ENCODE data around the gene RGS1.

RGS1 gene

DNA sequence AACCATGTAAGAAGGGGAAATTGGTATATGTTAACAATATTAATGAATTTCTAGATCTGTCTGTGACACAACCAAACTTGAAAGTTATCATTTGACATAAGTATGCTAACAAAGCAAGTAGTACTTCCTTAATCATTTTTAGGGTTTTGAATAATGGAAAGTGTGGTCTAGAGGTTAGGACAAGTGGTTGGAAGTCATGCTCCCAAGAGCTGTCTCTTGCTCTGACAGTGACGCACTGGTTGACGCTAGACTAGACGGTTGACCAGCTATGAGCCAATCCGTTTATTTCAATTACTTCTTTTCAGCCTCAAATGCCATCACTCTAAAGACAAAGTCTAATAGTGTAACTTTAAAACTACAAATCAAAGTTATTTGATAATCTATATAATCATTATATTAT, 20.7 kb upstream of the RGS1 start:
- no peak for DNase-seq

DNA sequence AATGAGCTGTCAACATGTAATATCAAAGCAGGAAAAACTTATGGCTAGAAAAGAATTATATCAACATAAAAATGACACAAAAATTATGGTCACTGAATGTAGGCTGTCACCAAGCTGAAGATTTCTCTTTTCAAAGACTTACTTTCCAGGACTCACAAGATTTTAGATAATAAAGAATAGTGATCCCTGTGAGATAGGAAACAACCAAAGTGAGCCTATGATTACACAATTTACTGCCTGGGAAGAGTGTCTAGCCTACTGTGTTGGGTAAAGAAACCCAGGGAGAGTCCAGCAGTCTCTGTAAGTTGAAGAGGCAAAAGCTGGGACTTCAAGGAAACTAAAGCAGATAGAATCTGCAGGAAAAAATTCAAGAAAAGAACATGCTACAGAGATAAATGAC, 20.2 kb upstream of the RGS1 start:
- no peak for DNase-seq

DNA sequence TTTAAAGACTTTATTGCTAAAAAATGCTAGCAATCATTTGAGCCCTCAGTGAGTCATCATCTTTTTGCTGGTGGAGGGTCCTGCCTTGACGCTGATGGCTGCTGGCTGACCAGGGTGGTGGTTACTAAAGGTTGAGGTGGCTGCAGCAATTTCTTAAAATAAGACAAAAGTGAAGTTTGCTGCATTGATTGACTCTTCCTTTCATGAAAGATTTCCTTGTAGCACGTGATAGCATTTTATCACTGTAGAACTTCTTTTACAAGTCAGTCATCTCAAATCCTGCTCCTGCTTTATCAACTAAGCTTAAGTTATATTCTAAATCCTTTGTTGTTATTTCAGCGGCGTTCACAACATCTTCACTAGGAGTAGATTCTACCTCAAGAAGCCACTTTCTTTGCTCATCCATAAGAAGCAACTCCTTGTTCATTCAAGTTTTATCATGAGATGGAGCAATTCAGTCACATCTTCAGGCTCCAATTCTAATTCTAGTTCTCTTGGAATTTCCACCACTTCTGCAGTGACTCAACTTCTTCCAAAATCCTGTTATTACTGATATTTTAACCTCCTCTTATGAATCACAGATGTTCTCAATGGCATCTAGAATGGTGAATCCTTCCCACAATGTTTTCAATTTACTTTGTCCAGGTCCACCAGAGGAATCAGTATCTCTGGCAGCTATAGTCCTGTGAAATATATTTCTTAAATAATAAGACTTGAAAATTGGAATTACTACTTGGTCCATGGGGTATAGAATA, 17.6 kb upstream of the RGS1 start:
- DNase-seq: no peak

DNA sequence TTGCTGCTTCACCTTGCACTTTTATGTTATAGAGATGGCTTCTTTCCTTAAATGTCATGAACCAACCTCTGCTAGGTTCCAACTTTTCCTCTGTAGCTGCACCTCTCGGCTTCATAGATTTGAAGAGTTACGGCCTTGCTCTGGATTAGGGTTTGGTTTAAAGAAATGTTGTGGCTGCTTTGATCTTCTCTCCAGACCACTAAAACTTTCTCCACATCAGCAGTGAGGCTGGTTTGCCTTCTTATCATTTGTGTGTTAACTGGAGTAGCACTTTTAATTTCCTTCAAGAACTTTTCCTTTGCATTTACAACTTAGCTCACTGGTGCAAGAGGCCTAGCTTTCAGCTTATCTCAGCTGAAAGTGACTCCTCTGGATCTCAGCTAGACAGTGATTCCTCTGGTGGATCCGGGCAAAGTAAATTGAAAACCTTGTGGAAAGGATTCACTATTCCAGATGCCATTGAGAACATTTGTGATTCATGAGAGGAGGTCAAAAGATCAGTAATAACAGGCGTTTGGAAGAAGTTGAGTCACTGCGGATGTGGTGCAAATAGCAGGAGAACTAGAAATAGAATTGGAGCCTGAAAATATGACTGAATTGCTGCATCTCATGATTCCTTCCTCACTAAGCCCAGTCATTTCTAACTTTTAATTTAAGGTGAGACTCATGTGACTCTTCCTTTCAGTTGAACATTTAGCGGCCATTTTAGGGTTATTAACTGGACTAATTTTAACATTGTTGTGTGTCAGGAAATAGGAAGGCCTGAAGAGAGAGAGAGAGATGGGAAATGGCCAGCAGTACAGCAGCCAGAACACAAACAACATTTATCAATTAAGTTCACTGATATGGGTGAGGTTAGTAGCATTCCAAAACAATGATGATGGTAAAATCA, 16.2 kb upstream of the RGS1 start:
- peak; percentile 92 for DNase-seq

DNA sequence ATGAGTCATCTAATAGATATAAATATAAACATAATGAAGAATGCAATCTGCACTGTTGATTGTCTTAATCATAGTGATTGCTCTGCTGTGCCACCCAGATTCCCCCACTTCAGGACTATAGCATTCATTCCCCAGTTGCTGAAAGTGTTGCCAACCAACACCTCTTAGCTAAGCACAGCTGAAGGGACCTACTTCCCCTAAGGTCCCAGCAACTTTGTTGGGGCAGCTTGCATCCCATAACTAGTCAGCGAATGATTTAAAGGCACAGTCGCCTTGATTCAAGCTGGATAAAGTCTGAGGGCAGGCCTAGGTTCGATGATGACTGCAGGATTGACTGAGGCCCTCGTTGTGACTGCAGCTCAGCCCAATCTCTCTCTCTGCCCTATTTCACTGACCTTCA, 14.3 kb upstream of the RGS1 start:
- DNase-seq: no peak

DNA sequence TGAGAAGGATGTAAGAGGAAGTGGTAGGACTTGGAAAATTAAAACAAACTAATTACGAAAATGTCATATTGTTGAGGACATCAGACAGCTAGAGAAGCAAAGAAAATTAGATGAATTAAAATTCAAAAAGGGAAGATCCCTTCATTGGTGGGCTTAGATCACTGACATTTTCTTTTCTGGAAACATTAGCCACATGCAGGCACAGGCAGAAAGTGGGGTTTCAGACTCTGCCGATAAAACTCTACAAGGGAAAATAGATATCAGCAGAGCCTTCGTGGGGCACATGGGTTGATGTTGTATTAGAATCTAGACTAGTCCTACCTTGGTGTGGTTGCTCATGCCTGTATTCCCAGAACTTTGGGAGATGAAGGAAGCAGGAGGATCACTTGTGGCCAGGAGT, 12.4 kb upstream of the RGS1 start:
- DNase-seq: no peak

DNA sequence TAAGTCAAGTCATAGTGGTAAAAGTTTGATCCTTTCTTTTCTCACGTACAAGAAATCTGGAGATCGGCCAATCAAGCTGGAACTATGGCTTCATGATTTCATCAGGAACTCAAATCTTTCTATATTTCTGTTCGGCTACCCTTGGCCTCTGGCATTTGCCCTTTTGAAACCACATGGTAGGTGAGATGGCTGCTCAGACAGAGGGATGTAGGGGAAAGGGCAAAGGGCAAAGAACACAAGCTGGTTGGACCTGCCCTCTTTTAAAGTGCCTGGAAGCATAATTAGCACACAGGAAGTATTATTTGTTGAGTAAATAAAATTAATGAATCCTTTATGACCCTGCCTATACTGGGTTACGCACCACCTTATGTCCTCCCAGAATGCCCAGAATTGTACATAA, 11.5 kb upstream of the RGS1 start:
- DNase-seq: no peak

DNA sequence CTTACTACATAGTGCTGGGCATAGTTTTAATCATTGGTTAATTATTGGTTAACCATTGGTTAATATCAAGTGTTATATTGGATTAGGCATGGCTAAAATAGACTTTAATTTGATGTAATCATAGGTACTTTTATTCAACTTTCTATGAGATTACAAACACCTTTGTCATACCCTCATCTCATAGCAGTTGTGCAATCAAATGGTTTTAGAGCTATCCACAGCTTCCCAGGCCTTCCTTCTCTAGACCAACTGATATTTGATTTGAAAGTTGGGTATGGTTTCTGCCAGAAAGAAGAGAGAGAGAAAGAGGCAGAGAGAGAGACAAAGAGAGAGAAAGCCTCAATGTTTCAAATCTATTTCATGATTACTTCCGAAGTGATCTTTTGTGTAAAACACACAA, 9.6 kb upstream of the RGS1 start:
- peak; percentile 36 for DNase-seq

DNA sequence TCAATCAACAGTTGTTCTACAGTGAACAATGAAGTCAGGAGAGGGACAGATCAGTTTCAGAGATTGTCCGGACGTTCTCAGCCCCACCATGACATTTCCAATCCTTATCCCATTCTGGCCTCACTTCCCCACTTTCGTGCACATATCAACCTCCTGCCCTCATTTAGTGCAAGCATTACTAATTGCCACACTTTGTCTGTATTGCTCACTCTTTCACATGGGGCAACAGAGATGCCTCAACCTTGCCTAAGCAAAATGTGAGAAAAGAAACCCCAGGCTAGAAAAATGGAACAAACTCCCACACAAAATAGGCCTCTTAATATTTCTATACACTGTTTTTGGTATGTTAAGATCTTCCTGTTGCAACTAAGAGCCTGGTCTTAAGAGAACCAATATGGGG, 8.9 kb upstream of the RGS1 start:
- DNase-seq: no peak

DNA sequence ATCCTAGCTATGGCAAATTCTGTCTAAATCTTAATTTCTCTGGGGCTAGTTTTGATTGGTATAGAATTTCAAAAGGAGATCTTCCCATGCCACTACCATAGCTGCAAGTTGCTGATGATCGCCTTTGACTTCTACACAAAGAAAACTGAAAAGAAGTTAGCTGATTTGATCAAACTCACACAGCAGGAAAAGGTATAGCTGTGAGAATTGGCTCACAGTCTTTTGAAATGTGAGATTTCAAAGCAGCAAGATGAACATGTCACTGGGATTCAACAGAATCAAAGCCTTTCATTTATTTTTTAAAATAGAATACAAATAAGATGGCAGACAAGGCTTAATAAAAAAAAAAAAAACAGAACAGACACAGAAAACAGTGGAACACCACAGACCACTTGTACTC, 7.5 kb upstream of the RGS1 start:
- no peak for DNase-seq

DNA sequence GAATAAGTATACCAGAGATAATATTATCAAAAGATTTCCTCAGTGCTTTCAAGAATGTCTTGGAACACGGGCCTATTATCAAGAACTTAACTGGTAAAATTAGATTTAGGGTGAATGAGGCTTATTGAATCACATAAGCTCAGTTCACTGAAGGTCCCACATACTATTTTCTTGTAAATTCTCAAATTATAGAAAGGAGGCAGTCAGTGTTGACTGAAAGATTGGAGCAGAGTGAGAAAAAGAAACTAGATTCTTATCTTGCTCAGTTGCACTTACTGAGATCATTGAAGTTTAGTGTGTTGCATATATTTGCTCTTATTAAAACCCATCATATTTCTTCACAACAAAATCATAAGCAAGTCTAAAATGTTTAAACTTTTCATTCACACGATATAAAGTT, 3.9 kb upstream of the RGS1 start:
- no peak for DNase-seq

DNA sequence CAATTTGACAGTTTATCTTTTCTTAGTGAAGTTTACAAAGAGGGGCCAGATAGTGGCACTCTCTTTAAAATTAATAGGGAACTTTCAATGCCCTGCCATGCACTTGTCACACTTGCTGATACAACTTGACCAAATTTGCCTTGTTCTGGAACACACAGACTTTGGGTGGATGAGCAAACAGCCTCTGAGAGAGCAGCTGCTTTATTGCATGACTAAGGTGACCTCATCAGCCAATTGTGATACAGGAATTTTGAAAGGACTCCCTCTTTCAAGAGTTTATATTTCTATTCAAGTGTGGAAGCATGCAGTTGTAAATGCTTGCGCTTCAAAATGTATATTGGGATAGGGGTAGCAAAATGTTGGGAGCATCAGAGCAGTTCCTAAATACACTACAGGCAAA, 2.1 kb upstream of the RGS1 start:
- peak; percentile 14 for DNase-seq

DNA sequence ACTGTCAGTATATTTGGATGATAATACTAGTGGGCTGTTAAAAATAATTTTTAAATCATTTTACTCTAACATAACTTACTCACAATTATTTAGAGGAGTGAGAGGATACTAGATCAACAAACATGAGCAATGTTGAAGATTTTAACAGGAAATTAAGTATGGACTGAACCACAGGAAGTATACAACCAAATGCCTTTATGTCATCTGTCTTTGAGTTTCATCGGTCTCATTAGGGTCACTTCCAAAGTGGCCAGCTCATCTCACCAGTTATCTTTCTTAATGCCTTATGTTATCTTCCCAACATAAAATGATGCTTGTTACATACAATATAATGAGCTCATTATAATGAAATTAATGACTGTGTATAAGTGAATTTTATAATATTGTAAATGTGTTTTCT, 1.5 kb upstream of the RGS1 start:
- DNase-seq: no peak

DNA sequence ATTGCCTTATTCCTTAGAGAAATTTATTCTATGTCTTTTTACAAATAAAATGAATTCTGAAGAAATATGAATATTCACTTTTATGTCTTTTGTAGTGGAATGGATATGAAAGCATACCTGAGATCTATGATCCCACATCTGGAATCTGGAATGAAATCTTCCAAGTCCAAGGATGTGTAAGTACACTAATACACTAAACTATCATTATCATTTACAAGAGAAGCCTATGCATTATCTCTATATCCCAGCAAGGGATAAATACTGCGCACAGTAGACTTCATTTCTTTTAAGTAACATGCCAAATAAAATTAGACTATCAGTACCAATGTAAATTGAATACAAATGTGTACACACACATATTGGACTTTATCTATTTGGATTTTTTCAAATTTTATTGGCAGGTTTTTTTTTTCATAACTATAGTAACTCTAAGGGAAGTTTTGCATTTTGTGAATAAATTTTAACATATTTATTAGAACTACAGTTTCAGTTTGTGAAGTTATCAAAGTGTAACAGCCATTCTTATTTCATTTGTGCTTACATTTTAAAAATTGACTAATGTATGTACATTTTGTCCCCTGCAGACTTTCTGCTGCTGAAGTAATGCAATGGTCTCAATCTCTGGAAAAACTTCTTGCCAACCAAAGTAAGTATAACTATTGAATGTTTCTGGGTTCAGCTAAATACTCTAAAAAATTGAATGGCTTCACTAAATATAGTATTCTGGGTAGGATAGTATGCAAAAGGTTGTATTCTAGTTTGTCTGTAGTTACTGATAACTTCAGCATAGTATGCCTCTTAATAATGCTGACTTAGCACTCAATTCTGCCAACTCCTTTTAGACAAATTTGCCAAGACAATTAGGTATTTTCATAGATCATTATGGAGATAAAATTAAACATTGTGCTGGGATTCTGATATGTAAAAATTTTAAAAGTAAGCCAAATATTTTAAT, 894 bp downstream of the RGS1 start:
- DNase-seq: no peak

DNA sequence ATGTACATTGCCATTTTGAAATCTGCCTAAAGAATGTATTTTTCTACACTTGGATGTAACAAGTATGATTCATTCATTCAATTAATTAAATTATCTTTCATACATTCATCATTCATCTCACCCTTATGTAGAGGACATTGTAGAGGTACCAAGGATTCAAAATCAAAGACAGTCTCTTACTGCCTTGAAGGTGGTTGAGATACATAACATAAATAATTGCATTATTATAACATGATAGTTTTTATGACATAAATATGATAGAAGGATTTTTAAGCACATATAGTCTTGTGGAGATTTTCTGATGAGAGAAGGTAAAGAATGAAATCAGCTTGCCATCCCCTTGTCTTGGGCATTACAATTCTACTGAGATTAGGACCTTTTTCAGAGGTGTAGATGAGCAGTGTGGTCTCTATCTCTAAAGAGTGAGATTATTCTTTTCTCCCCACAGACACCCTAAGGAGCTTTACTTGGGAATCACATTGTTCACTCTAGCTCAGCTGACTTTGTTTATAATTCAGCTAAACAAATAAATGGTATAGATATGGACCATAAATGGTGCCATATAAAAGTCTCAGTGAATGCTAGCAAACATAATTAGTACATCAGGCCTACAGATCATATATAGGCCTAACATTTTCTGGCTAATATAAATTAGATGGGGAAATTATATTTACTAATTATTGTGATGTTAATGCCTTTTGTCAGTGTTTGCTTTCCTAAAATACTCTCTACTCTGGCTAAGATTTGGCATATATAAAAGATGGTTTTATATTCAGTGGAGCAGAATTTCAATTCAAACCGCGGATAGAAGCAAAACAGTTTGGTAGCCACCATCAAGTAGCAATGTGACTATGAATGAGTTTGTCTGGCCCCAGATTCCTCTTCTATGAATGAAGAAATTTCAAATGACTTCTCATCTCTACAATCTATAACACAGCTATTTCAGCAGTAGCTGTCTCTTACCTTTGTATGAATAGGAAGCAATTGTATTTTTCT, 1.9 kb downstream of the RGS1 start:
- DNase-seq: no peak

DNA sequence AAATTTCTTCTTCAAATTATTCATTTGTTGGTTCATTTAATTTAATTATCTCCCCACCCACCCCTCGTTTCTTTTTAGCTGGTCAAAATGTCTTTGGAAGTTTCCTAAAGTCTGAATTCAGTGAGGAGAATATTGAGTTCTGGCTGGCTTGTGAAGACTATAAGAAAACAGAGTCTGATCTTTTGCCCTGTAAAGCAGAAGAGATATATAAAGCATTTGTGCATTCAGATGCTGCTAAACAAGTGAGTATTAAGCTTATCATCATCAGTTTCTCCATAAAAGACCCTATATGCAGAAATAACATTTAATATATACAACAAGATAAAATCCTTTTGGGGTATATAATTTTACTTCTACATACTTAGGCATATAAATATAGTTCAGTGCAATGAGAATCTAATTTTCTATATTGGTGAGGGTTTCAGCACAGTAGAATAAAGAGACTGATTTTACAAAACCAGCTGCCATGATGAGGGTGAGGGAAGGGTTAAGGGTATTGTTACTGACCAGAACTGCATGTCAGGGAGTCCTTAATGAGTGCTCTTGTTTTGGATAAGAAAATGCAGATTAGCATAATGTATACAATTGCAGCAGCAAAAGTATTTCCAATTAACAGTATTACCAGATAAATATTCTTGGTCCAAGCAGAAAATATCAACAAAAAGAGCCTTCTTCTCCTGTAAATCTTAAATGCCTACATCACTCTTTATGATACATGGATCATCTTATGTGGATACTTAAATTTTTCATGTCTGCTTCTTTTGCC, 2.8 kb downstream of the RGS1 start:
- DNase-seq: no peak

DNA sequence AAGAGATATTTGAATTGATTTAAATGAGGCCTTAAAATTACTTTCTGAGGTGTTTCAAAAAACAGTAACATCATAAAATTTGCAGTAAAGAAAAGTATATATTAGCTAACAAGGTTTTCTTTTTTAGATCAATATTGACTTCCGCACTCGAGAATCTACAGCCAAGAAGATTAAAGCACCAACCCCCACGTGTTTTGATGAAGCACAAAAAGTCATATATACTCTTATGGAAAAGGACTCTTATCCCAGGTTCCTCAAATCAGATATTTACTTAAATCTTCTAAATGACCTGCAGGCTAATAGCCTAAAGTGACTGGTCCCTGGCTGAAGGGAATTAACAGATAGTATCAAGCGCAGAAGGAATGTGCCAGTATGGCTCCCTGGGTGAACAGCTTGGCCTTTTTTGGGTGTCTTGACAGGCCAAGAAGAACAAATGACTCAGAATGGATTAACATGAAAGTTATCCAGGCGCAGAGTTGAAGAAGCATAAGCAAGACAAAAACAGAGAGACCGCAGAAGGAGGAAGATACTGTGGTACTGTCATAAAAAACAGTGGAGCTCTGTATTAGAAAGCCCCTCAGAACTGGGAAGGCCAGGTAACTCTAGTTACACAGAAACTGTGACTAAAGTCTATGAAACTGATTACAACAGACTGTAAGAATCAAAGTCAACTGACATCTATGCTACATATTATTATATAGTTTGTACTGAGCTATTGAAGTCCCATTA, 3.6 kb downstream of the RGS1 start:
- no peak for DNase-seq

DNA sequence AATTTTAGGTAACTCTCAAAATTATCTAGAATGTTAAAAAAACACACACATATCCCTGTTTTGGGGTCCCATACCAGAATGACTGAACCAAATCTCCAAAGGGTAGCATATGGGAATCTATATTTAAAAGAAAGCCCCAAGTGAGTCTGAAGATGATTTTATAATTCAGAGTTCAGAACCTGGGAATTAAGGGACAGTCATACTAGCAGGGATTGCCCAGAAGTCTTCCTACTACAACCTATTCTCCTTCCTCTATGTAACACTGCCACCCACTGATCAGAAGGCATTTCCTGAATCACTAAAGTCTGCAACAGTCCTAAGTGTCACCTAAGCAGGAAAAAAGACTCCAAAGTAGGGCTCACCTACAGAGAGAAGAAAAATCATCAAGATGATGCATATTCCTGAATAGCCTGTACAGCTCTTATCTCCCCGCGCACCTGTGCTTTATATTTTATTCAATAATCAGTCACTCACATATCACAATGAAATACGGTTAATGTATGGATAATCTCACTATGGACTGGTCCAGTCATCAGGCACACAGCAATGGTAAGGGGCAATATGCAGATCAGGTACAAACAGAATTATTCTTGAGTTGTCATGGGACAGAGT, 4.9 kb downstream of the RGS1 start:
- peak; percentile 23 for DNase-seq

DNA sequence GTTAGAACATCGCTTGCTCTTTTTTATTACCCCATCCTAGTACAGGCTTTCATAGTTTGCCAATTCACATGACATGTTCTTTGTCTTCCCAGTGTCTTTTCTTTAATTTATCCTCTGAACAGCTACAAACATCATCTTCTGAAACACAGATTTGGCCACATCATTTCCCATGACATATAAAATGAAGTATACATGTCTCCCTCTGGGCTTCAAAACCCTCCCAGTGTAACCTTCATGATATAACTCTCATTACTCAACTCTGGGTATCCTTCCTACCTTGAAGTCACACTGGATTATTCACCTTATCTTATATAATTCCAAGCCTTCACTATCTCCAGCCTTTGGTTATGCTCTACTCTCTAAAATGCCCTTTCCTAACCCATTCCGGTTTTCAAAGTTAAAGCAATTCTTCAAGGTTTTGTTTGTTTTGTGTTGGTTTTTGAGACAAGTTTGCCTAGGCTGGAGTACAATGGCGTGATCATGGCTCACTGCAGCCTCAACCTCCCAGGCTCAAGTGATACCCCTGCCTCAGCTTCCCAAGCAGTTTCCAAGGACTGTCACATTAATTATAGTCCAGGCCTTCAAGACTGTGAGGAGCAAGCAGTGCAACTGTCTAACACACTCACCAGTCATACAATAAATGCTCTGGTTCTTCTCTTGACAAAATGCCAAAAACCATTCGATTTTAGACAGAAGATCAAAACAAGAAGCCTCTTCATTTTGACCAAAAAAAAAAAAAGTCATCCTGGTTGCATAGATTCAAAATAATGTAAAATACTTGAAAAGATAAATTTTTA, 5.8 kb downstream of the RGS1 start:
- DNase-seq: no peak
